Left renal cortex interstitium (tissue), 4 donors: ENCODE results near the gene ELAVL4. TPM values are rescaled to one million over a fixed set of nuclear protein-coding genes. Genes with fewer than 3 reads are reported as not detected.
A peak's percentile ranks its signal among the peaks of the same experiment; 100 is the strongest.

ENCODE experiments used
- DNase-seq, 4 donors: peaks; one replicate each; pipeline ENCODE4 v3.0.0-alpha.2; 2013; ENCODE audit warnings: low read depth in 4 of 4, low spot score in 2 of 4, missing footprints in 1 of 4
- polyA plus RNA-seq, 4 donors: library from polyadenylated mRNA; unstranded; fragments of 120-200 nt; gene quantifications; one replicate each; pipeline ENCODE4 v1.2.1, GENCODE V29; 2013; ENCODE audit not compliant: insufficient read length in 4 of 4

ELAVL4 gene
- polyA plus RNA-seq: 1 to 10 TPM; 3.2 to 6.5 (median 4.3) TPM

GRCh38 chr1:50108497-50109059, at the start of gene ELAVL4:
TSS of gene ELAVL4 (plus strand) at chr1:50108920. CDS start at chr1:50109190, 270 bp downstream.
- no peak for DNase-seq

- DNase-seq: no peak
Observed at GRCh38 chr1:50060279-50060678, 48.4 kb upstream of the ELAVL4 start.

- DNase-seq: no peak
Observed at GRCh38 chr1:50066806-50067205, 41.9 kb upstream of the ELAVL4 start.

GRCh38 chr1:50074931-50075330, 33.8 kb upstream of the ELAVL4 start:
- no peak for DNase-seq

- DNase-seq: no peak
Observed at GRCh38 chr1:50077273-50077672, 31.4 kb upstream of the ELAVL4 start.

GRCh38 chr1:50080904-50081586, 27.7 kb upstream of the ELAVL4 start:
- DNase-seq: no peak

- DNase-seq: no peak
Observed at GRCh38 chr1:50084389-50084788, 24.3 kb upstream of the ELAVL4 start.

- no peak for DNase-seq
Observed at GRCh38 chr1:50091068-50091467, 17.7 kb upstream of the ELAVL4 start.

- DNase-seq: no peak
Observed at GRCh38 chr1:50095716-50096115, 13.0 kb upstream of the ELAVL4 start.

GRCh38 chr1:50097021-50097679, 11.6 kb upstream of the ELAVL4 start:
- DNase-seq: no peak

GRCh38 chr1:50097791-50098190, 10.9 kb upstream of the ELAVL4 start:
- DNase-seq: no peak

GRCh38 chr1:50098591-50099021, 10.1 kb upstream of the ELAVL4 start:
- no peak for DNase-seq

GRCh38 chr1:50099654-50100053, 9.1 kb upstream of the ELAVL4 start:
- no peak for DNase-seq

GRCh38 chr1:50103615-50104081, 5.1 kb upstream of the ELAVL4 start:
- no peak for DNase-seq

- no peak for DNase-seq
Observed at GRCh38 chr1:50105433-50105832, 3.3 kb upstream of the ELAVL4 start.

- DNase-seq: no peak
Observed at GRCh38 chr1:50106095-50106761, 2.5 kb upstream of the ELAVL4 start.

- no peak for DNase-seq
Observed at GRCh38 chr1:50109116-50109515, 396 bp downstream of the ELAVL4 start.

GRCh38 chr1:50109647-50110075, 941 bp downstream of the ELAVL4 start:
- DNase-seq: peak in 2 of 4 donors; percentile 49 to 65

GRCh38 chr1:50110151-50110550, 1.4 kb downstream of the ELAVL4 start:
- no peak for DNase-seq

- no peak for DNase-seq
Observed at GRCh38 chr1:50110656-50111055, 1.9 kb downstream of the ELAVL4 start.

GRCh38 chr1:50111503-50111902, 2.8 kb downstream of the ELAVL4 start:
- no peak for DNase-seq
